ENCODE measurements around the gene COL7A1. TPM values are rescaled to one million over a fixed set of nuclear protein-coding genes. Genes with fewer than 3 reads are reported as not detected.
A peak's percentile ranks its signal among the peaks of the same experiment; 100 is the strongest.

COL7A1 gene
- polyA plus RNA-seq, 3 donors = 0.37 to 1.9 TPM; not detected in 1

- no peak for TF ChIP-seq CTCF (IDR thresholded peaks at IDR 0.05)
These were observed 38.6 kb upstream of the COL7A1 start for GRCh38 chr3:48633743-48634142.

GRCh38 chr3:48633256-48633655, 38.1 kb upstream of the COL7A1 start:
- no peak overlapping the region for H3K27ac ChIP-seq (ENCODE audit: low read depth in 1 of 2, low read length in 2 of 2)
- TF ChIP-seq CTCF (IDR thresholded peaks at IDR 0.05) = no peak
- intact Hi-C loops (cut with micrococcal nuclease) = loop anchor here (10.0 kb wide), 1 partner anchor 168 kb away; a partner anchor contains a TSS
- Mint-ChIP-seq H3K27me3 (ENCODE audit: low read depth in 3 of 3) (peaks cover 0 to 1% (median 0%) of the 10 kb centered on the region in 3 donors), H3K4me1 (peaks cover 23% of the 10 kb centered on the region), H3K9me3 (no peaks in the 10 kb centered on the region), H3K27ac (no peak overlapping the region), H3K4me3 (peak overlapping the region in 1 of 2 donors; percentile 30), H3K36me3 (peaks cover 40 to 53% of the 10 kb centered on the region in 2 donors)
- no peaks in the 10 kb centered on the region for H3K27me3 ChIP-seq (ENCODE audit: control insufficient read depth in 2 of 2, insufficient read depth in 2 of 2, low read length in 2 of 2)
- 98% methylated on average over 12 of the region's 15 CpGs for WGBS (ENCODE audit: insufficient coverage)
- H3K79me2 ChIP-seq (ENCODE audit: insufficient read depth, low read length) = peaks cover 19% of the 10 kb centered on the region
- peaks cover 21 to 32% of the 10 kb centered on the region in 2 donors for H3K4me1 ChIP-seq (ENCODE audit: control insufficient read depth in 1 of 2, insufficient read depth in 2 of 2, low read length in 2 of 2)
- H2AFZ ChIP-seq (ENCODE audit: insufficient read depth, low read depth, low read length, poor library complexity, severe bottlenecking) = no peak overlapping the region
- H3K36me3 ChIP-seq (replicated peaks in 1 of 2; ENCODE audit: control insufficient read depth in 1 of 2, insufficient read depth in 2 of 2, low read length in 2 of 2) = peaks cover 48 to 54% of the 10 kb centered on the region in 2 donors
- H3K4me2 ChIP-seq (replicated peaks; ENCODE audit: extremely low read depth, low read length, poor library complexity, severe bottlenecking) = no peak overlapping the region
- no peak overlapping the region for H3K9ac ChIP-seq (ENCODE audit: insufficient read depth, low read length, poor library complexity, severe bottlenecking)
- H3K4me3 ChIP-seq (replicated peaks in 1 of 3; ENCODE audit: low read depth in 2 of 3, low read length in 3 of 3) = no peak overlapping the region
- DNase-seq = no peak
- H4K20me1 ChIP-seq (ENCODE audit: insufficient read depth, low read length) = peaks cover 16% of the 10 kb centered on the region
- no peaks in the 10 kb centered on the region for H3K9me3 ChIP-seq (replicated peaks in 1 of 2; ENCODE audit: control insufficient read depth in 1 of 2, insufficient read depth in 1 of 2, low read length in 2 of 2)

More at GRCh38 chr3:48633743-48634142, 38.6 kb upstream of the COL7A1 start:
- DNase-seq = no peak
- Mint-ChIP-seq H3K36me3 (peaks cover 35 to 48% of the 10 kb centered on the region in 2 donors), H3K27me3 (ENCODE audit: low read depth in 3 of 3) (peaks cover 0 to 1% (median under 1%) of the 10 kb centered on the region in 3 donors), H3K27ac (no peak overlapping the region), H3K4me3 (peak overlapping the region in 1 of 2 donors; percentile 93), H3K4me1 (peaks cover 23% of the 10 kb centered on the region), H3K9me3 (no peaks in the 10 kb centered on the region)
- peaks cover 16% of the 10 kb centered on the region for H4K20me1 ChIP-seq (ENCODE audit: insufficient read depth, low read length)
- 100% methylated on average over 2 of the region's 2 CpGs for WGBS (ENCODE audit: insufficient coverage)
- no peaks in the 10 kb centered on the region for H3K27me3 ChIP-seq (ENCODE audit: control insufficient read depth in 2 of 2, insufficient read depth in 2 of 2, low read length in 2 of 2)
- peak overlapping the region in 1 of 3 experiments; percentile 95 for H3K4me3 ChIP-seq (replicated peaks in 1 of 3; ENCODE audit: low read depth in 2 of 3, low read length in 3 of 3)
- H3K79me2 ChIP-seq (ENCODE audit: insufficient read depth, low read length) = peaks cover 19% of the 10 kb centered on the region
- intact Hi-C loops (cut with micrococcal nuclease) = loop anchor here (2.0 to 10.0 kb wide), 2 partner anchors 69 to 169 kb away; a partner anchor contains a TSS
- no peak overlapping the region for H3K27ac ChIP-seq (ENCODE audit: low read depth in 1 of 2, low read length in 2 of 2)
- H3K9me3 ChIP-seq (replicated peaks in 1 of 2; ENCODE audit: control insufficient read depth in 1 of 2, insufficient read depth in 1 of 2, low read length in 2 of 2) = no peaks in the 10 kb centered on the region
- peak overlapping the region; percentile 93 for H3K4me2 ChIP-seq (replicated peaks; ENCODE audit: extremely low read depth, low read length, poor library complexity, severe bottlenecking)
- H3K9ac ChIP-seq (ENCODE audit: insufficient read depth, low read length, poor library complexity, severe bottlenecking) = no peak overlapping the region
- peaks cover 44 to 49% of the 10 kb centered on the region in 2 donors for H3K36me3 ChIP-seq (replicated peaks in 1 of 2; ENCODE audit: control insufficient read depth in 1 of 2, insufficient read depth in 2 of 2, low read length in 2 of 2)
- no peak overlapping the region for H2AFZ ChIP-seq (ENCODE audit: insufficient read depth, low read depth, low read length, poor library complexity, severe bottlenecking)
- peaks cover 21 to 32% of the 10 kb centered on the region in 2 donors for H3K4me1 ChIP-seq (ENCODE audit: control insufficient read depth in 1 of 2, insufficient read depth in 2 of 2, low read length in 2 of 2)

Measured in CD14-positive monocyte (primary cell).